WTC11 (cell line): ENCODE results near the gene MOB3A. TPM values are rescaled to one million over a fixed set of nuclear protein-coding genes. Genes with fewer than 3 reads are reported as not detected.
"Not testable (repeated sequence)": the region's sequence is repeated elsewhere in the genome, so short reads cannot be mapped to it uniquely, and the experiment has no call there.

Experiments
- ATAC-seq: fragments of 200-7000 bp; cut with Tn5 transposase; 2 replicates; pipeline ENCODE4 v1.10.0; 2021; ENCODE audit warnings: mild to moderate bottlenecking, moderate library complexity
- CTCF ChIA-PET: fragments of 300-600 bp; sonication (Branson Sonifier 250); formaldehyde crosslinking; loops from one replicate; lab custom pipeline; 2021; ENCODE audit warnings: antibody characterized with exemption; lab: Charles Lee
- POLR2A ChIA-PET: fragments of 350-600 bp; sonication (Branson Sonifier 250); formaldehyde crosslinking; loops from one replicate; lab custom pipeline; 2021; ENCODE audit warnings: antibody characterized with exemption; lab: Charles Lee
- DNase-seq: peaks from one replicate; pipeline ENCODE4 v3.0.0; 2021; ENCODE audit warnings: low spot score
- H3K27ac Mint-ChIP-seq: 2 replicates; pipeline ENCODE4 v1.8.0; 2021; ENCODE audit warnings: mixed read lengths
- H3K27me3 Mint-ChIP-seq: 2 replicates; pipeline ENCODE4 v1.8.0; 2021; ENCODE audit warnings: low read depth, mild to moderate bottlenecking, moderate library complexity, mixed read lengths
- H3K36me3 Mint-ChIP-seq: 2 replicates; pipeline ENCODE4 v1.8.0; 2021; ENCODE audit warnings: mixed read lengths
- H3K4me1 Mint-ChIP-seq: 2 replicates; pipeline ENCODE4 v1.8.0; 2022; ENCODE audit warnings: mixed read lengths
- H3K4me3 Mint-ChIP-seq: 2 replicates; pipeline ENCODE4 v1.8.0; 2021; ENCODE audit warnings: mild to moderate bottlenecking, moderate library complexity, mixed read lengths
- H3K9me3 Mint-ChIP-seq: 2 replicates; pipeline ENCODE4 v1.8.0; 2021; ENCODE audit warnings: mixed read lengths
- CBFB ChIP-seq: sonication (generic); formaldehyde crosslinking; IDR thresholded peaks from 2 replicates; pipeline ENCODE4 v1.8.1; 2022; ENCODE audit warnings: mild to moderate bottlenecking, low read depth, missing genetic modification reagents
- JAZF1 ChIP-seq: fragments of 250-450 bp; sonication (Bioruptor Pico); IDR thresholded peaks from 2 replicates; pipeline ENCODE4 v1.9.0; 2021; ENCODE audit warnings: moderate library complexity, mild to moderate bottlenecking, inconsistent platforms
- PREB ChIP-seq: sonication (generic); formaldehyde crosslinking; IDR thresholded peaks from 2 replicates; pipeline ENCODE4 v1.8.1; 2022; ENCODE audit warnings: mild to moderate bottlenecking, missing genetic modification reagents, moderate library complexity, borderline replicate concordance
- SMAD3 ChIP-seq: sonication (generic); formaldehyde crosslinking; IDR thresholded peaks from 2 replicates; pipeline ENCODE4 v1.8.0; 2022; ENCODE audit warnings: missing genetic modification reagents, mild to moderate bottlenecking, borderline replicate concordance
- ZNF416 ChIP-seq: fragments of 250-450 bp; sonication (Bioruptor Pico); IDR thresholded peaks from 2 replicates; pipeline ENCODE4 v1.9.0; 2021; ENCODE audit warnings: mild to moderate bottlenecking, inconsistent platforms
- ZNF512 ChIP-seq: sonication (generic); formaldehyde crosslinking; IDR thresholded peaks from 2 replicates; pipeline ENCODE4 v1.8.1; 2022; ENCODE audit warnings: missing genetic modification reagents, borderline replicate concordance
- total RNA-seq: library from RNA; stranded (reverse); gene quantifications from 3 replicates; pipeline ENCODE4 v1.2.3, GENCODE V29; 2021
- TF ChIP-seq, protein P1 (sequence below): fragments of 200-600 bp; IDR thresholded peaks from 2 replicates; pipeline ENCODE4 v1.8.0; 2022; ENCODE audit warnings: antibody characterized with exemption
- TF ChIP-seq, protein P2 (sequence below): sonication (generic); formaldehyde crosslinking; IDR thresholded peaks from 2 replicates; pipeline ENCODE4 v1.8.0; 2023; ENCODE audit warnings: missing genetic modification reagents, mild to moderate bottlenecking, borderline replicate concordance
- TF ChIP-seq, protein P3 (sequence below): sonication (generic); formaldehyde crosslinking; IDR thresholded peaks from 2 replicates; pipeline ENCODE4 v1.8.1; 2023; ENCODE audit warnings: mild to moderate bottlenecking, missing genetic modification reagents, borderline replicate concordance
- TF ChIP-seq, protein P4 (sequence below): sonication (generic); formaldehyde crosslinking; conservative IDR thresholded peaks from 2 replicates; pipeline ENCODE4 v1.8.1; 2022; ENCODE audit warnings: mild to moderate bottlenecking, missing genetic modification reagents

The MOB3A gene
- total RNA-seq, 1 experiment from 2014 or later: 8.1 TPM

DNA sequence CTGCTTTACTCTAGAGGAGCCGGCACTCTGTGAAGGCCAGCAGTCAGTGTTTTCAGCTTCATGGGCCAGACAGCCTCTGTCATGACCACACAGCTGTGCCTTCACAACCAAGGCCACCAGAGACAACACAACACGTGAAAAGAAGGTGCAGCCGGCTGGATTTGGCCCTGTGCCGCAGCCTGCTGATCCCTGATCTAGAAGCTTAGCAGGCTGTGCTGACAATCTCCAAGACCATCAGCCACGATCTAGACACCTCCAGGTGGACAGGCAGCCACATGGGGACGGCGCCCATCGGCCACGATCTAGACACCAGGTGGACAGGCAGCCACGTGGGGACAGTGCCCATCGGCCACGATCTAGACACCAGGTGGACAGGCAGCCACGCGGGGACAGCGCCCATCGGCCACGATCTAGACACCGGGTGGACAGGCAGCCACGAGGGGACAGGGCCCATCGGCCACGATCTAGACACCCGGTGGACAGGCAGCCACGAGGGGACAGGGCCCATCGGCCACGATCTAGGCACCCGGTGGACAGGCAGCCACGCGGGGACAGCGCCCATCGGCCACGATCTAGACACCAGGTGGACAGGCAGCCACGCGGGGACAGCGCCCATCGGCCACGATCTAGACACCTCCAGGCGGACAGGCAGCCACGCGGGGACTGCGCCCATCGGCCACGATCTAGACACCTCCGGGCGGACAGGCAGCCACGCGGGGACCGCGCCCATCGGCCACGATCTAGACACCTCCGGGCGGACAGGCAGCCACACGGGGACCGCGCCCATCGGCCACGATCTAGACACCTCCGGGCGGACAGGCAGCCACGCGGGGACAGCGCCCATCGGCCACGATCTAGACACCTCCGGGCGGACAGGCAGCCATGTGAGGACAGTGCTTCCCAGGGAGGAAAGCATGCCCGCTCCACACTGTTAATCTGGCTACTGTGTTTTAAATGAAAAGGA is 35.2 kb upstream of the MOB3A start:
- H3K27ac Mint-ChIP-seq, ATAC-seq, CTCF ChIA-PET, H3K4me3 Mint-ChIP-seq, POLR2A ChIA-PET, H3K4me1 Mint-ChIP-seq, DNase-seq, H3K27me3 Mint-ChIP-seq, H3K9me3 Mint-ChIP-seq: not testable (repeated sequence)
- H3K36me3 Mint-ChIP-seq: peaks cover 29% of the 10 kb centered on the region

DNA sequence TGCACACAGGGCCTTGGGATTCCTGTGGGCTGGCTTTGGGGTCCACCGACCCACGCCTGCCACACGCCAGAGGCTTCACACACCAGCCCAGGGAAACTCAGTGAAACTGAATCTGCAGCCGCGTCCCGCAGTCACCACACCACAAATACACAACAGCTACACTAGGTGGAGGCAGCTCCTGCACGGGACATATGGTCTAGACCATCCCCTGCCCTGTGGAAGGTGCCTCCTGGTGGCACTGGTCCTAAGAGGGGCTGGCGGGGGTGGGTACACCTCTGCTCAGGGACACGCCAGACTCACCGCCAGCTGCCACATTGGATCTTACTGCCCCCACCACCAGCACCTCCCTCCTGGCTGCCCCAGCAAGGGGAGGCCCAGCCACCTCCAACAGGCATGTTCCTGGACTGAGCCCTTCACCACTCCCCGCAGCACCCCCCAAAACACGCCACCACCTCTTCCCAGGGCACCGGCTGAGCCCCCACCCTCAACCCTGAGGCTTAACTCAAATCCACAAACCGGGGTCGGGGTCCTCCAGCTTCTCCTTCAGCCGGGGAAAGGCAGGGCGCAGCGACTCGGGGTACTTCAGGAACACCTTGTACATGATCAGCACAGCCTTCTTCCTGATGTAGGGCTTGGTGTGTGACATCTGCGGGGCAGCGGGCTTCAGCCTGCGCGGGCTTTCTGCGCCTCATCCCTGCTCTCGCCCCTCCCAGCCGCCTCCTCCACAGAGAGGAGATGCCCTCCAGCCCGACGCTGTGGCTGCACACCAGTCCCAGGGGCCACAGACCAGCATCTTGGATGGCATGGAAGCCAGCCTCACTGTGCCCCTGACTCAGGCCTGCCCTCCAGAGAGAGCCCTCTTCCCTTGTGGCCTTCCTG is 34.0 kb upstream of the MOB3A start:
- no peak for DNase-seq
- Mint-ChIP-seq H3K4me1 (no peaks in the 10 kb centered on the region), H3K4me3 (no peak overlapping the region), H3K27ac (no peak overlapping the region), H3K27me3 (no peaks in the 10 kb centered on the region), H3K9me3 (no peaks in the 10 kb centered on the region), H3K36me3 (peaks cover 34% of the 10 kb centered on the region)
- no peak for ATAC-seq
- POLR2A ChIA-PET: no interaction called here
- CTCF ChIA-PET: no interaction called here
- TF ChIP-seq, protein P1, sequence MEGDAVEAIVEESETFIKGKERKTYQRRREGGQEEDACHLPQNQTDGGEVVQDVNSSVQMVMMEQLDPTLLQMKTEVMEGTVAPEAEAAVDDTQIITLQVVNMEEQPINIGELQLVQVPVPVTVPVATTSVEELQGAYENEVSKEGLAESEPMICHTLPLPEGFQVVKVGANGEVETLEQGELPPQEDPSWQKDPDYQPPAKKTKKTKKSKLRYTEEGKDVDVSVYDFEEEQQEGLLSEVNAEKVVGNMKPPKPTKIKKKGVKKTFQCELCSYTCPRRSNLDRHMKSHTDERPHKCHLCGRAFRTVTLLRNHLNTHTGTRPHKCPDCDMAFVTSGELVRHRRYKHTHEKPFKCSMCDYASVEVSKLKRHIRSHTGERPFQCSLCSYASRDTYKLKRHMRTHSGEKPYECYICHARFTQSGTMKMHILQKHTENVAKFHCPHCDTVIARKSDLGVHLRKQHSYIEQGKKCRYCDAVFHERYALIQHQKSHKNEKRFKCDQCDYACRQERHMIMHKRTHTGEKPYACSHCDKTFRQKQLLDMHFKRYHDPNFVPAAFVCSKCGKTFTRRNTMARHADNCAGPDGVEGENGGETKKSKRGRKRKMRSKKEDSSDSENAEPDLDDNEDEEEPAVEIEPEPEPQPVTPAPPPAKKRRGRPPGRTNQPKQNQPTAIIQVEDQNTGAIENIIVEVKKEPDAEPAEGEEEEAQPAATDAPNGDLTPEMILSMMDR: no peak
- TF ChIP-seq PREB (CRISPR knock-in tag) (no peak), SMAD3 (CRISPR knock-in tag) (no peak), ZNF416 (no peak), CBFB (no peak), JAZF1 (CRISPR knock-in tag) (no peak), ZNF512 (CRISPR knock-in tag) (no peak)
- TF ChIP-seq, protein P2, sequence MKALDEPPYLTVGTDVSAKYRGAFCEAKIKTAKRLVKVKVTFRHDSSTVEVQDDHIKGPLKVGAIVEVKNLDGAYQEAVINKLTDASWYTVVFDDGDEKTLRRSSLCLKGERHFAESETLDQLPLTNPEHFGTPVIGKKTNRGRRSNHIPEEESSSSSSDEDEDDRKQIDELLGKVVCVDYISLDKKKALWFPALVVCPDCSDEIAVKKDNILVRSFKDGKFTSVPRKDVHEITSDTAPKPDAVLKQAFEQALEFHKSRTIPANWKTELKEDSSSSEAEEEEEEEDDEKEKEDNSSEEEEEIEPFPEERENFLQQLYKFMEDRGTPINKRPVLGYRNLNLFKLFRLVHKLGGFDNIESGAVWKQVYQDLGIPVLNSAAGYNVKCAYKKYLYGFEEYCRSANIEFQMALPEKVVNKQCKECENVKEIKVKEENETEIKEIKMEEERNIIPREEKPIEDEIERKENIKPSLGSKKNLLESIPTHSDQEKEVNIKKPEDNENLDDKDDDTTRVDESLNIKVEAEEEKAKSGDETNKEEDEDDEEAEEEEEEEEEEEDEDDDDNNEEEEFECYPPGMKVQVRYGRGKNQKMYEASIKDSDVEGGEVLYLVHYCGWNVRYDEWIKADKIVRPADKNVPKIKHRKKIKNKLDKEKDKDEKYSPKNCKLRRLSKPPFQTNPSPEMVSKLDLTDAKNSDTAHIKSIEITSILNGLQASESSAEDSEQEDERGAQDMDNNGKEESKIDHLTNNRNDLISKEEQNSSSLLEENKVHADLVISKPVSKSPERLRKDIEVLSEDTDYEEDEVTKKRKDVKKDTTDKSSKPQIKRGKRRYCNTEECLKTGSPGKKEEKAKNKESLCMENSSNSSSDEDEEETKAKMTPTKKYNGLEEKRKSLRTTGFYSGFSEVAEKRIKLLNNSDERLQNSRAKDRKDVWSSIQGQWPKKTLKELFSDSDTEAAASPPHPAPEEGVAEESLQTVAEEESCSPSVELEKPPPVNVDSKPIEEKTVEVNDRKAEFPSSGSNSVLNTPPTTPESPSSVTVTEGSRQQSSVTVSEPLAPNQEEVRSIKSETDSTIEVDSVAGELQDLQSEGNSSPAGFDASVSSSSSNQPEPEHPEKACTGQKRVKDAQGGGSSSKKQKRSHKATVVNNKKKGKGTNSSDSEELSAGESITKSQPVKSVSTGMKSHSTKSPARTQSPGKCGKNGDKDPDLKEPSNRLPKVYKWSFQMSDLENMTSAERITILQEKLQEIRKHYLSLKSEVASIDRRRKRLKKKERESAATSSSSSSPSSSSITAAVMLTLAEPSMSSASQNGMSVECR: no peak
- TF ChIP-seq, protein P3, sequence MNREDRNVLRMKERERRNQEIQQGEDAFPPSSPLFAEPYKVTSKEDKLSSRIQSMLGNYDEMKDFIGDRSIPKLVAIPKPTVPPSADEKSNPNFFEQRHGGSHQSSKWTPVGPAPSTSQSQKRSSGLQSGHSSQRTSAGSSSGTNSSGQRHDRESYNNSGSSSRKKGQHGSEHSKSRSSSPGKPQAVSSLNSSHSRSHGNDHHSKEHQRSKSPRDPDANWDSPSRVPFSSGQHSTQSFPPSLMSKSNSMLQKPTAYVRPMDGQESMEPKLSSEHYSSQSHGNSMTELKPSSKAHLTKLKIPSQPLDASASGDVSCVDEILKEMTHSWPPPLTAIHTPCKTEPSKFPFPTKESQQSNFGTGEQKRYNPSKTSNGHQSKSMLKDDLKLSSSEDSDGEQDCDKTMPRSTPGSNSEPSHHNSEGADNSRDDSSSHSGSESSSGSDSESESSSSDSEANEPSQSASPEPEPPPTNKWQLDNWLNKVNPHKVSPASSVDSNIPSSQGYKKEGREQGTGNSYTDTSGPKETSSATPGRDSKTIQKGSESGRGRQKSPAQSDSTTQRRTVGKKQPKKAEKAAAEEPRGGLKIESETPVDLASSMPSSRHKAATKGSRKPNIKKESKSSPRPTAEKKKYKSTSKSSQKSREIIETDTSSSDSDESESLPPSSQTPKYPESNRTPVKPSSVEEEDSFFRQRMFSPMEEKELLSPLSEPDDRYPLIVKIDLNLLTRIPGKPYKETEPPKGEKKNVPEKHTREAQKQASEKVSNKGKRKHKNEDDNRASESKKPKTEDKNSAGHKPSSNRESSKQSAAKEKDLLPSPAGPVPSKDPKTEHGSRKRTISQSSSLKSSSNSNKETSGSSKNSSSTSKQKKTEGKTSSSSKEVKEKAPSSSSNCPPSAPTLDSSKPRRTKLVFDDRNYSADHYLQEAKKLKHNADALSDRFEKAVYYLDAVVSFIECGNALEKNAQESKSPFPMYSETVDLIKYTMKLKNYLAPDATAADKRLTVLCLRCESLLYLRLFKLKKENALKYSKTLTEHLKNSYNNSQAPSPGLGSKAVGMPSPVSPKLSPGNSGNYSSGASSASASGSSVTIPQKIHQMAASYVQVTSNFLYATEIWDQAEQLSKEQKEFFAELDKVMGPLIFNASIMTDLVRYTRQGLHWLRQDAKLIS (CRISPR knock-in tag): no peak
- TF ChIP-seq, protein P4, sequence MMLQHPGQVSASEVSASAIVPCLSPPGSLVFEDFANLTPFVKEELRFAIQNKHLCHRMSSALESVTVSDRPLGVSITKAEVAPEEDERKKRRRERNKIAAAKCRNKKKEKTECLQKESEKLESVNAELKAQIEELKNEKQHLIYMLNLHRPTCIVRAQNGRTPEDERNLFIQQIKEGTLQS (CRISPR knock-in tag): no peak
